HG02885 (cell line): ENCODE results near the gene HHIPL2.
"Not testable (repeated sequence)": the region's sequence is repeated elsewhere in the genome, so short reads cannot be mapped to it uniquely, and the experiment has no call there.

Experiments
- ATAC-seq: cut with Tn5 transposase; IDR thresholded peaks from one replicate; pipeline ENCODE4 v1.9.1; 2021; ENCODE audit warnings: mild to moderate bottlenecking; ENCODE audit not compliant: unreplicated experiment, poor library complexity

The HHIPL2 gene

DNA sequence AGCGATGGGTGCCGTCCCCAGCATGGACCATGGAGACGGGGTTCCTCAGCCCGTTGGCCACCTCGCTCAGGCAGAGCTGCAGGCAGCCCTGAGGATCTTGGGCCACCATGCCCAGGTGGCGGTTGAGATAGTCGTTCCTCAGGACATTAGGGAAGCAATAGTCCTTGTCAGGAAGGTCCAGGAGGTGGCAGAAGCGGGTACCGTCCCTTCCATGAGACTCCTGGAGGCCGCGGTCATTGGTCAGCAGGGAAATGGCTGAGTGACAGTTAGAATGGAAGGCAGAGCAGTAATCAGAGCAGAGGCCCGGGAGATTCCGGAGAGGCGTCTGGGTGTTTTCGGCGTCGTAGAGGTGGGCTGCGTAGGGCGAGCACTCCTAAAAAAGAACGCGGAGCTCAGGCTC is 4.1 kb downstream of the HHIPL2 start:
- no peak for ATAC-seq

DNA sequence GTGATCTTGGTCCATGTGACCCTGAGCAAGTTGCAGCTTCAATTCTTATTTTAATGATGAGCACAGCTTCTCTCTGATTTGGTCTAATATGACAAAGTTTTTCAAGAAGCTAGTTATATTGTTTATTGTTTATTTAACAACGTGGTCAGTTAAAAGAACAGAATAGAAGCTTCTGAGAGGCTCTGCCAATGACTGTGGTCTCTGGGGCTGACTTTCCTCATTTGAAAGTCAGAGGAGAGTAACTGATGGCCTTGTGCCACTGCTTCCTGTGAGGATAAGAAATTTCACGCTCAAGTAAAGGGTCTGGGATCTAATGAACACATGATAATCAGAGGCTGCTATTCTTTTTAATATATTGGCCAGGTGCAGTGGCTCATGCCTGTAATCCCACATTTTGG is 7.3 kb downstream of the HHIPL2 start:
- no peak for ATAC-seq

DNA sequence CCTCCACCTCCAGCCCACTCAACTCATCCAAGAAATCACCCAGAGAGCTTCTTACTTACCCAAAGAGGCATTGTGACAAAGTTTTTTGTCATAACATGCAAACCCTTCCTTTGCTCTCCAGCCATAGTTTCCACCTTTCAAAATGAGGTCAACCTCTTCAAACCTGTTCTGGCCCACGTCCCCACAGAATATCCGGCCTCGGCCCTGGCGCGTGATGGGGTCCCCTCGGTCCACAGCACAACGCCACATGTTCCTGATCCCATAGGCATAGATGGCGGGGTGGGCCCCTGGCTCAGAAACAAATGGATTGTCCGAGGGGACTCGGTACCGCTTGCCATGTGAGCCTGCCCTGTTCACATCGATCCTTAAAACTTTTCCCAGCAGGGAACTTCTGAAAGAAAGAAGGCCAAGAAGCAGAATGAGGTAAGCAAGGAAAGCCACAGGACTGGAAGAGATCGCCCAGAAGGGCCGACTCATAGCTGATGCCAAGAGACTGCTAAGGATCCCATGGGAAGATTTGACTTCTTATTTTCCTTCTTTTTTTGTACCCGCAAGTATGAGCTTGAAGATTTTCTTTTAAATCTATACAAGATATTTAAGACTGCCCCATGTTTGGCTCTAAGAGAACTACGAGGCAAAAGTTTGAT is 7.8 kb downstream of the HHIPL2 start:
- ATAC-seq = no peak

DNA sequence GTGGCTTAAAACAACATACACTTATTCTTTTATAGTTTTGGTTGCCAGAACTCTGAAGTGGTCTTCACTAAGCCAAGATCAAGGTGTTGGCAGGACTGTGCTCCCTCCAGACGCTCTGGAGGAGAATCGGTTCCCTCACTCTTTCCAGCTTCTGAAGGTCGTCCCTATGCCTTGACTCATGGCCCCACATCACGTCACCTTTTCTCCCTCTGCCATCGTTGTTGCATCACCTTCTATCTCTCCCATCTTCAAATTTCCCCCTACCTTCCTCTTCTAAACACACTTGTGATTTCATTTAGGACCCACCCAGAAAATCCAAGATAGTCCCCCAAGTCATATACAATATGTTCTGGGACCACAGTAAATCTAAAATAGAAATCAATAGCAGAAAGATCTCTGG is 12.4 kb downstream of the HHIPL2 start:
- no peak for ATAC-seq

DNA sequence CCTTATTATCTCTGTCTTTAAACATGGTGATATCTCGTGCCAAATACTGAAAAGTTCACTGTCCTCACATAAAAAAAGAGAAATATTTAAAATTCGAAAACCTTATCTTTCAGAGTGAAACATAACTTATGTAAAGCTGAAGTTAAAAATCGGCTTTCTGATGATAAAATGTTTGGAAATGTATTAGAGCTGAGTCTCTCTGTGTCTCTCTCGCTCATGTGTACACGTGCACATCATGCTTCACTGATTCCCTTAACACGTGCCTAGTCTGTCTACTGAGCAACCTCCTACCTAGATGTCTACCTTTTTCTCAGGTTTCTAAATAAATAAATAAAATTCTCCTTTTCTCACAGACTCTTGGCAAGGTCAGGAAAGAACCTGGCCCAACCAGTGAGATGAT is 17.1 kb downstream of the HHIPL2 start:
- no peak for ATAC-seq

DNA sequence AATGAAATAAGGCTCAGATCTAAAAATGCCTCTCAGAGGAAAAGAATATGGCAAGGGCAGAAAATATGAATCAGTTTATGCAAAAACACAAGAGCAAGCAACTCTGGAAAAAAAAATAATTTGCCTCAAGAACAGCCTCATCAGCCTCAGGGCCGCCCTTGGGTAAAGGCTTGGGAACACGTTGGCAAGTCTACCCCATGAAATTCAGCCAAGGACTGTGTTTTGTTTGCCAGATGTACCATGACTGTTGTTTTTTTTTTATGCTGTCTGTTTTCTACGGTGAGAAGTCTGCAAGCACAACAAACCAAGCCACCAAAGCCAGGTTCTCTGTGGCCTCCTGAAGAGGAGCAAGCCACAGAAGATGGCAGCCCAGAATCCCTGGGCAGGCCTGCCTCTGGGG is 18.0 kb downstream of the HHIPL2 start:
- no peak for ATAC-seq

DNA sequence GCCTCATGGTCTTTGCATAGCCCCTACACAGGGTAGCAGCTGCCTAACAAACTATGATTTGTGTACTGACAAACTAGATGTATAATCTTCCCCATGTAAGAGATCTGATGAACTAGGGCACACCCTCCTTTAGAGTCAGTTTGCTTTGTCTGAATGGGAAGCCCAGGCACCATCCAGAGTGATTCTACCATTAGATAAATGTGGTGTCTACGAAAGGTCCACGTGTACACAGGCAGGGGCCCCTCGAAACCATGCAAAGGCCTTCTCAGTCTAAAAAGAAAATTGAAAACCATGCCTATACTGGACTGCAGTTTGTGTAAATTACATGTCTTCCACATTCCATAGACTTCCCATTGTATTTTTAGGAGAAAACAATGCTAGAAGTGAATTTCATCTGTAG is 18.7 kb downstream of the HHIPL2 start:
- ATAC-seq = no peak

DNA sequence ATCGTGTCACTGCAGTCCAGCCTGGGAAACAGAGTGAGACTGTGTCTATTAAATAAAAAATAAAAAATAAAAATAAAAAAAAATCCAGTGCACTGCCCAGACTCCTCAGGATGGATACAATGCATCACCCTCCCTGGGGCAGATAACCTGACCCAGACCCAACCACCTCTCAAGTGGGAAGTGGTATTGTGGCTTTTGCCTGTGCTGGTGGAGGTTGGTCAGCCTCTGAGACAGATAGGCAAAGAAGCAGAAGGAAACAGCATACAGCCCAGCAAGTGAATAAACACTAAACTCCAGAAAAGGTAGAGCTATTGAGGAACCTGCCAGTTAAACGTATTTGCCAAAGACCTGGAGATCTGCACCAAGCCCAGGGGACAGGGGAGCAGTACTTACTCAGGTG is 22.0 kb downstream of the HHIPL2 start:
- ATAC-seq = no peak

DNA sequence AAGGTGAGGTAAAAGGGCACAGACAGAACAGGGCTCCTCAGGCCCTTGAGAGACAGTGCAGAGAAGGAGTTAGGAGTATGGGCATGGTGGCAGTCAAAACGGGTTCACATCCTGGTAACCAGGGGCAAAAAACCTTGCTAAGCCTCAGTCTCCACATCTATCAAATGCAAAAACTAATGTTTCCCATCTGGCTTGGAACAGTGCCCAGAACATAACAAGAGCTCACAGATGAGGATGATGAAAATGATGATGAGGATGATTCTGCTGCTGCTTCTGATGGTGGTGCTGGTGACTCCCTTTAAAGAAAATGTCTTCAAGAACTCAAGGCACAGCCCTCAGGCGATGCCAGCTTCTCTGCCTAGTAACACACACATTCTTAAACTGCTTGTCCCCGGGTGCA is 24.1 kb downstream of the HHIPL2 start:
- no peak for ATAC-seq

DNA sequence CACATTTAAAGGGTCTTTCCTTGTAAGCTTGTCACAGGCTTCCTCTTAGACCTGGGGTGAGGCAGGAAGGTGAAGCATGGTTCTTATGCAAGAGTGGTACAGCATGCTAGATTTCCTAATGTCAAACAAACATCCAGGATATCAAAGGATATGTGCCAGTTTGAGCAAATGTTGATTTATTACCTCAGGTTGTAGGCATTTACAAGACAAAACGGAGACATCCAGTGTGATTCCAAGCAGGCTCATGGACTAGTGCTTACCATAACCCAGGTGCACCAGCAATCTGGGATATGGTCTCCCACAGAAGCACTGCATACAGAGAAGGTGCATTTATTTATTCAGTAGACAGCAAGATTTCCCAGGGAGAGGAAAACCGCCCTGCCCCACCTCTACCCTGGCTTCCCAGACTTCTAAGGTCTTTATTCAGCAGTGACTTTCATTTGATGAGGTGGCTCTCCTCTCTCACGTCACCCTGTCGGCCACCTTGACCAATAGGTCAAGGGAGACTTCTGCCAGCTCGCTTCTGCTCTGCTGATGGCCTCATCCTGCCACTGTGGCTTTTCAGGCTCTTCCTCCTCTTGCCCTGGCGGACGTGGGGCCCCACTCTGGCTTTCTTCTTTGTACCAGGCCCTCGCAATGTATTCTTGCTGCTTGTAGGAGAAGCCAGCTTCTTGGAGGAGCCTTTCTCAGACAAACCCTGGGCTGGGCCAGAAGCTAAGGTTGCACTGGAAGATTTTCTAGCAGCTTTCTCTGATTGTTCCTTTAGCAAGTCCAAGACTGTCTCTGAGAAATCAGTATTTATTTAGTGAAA is 25.6 kb downstream of the HHIPL2 start:
- no peak for ATAC-seq

DNA sequence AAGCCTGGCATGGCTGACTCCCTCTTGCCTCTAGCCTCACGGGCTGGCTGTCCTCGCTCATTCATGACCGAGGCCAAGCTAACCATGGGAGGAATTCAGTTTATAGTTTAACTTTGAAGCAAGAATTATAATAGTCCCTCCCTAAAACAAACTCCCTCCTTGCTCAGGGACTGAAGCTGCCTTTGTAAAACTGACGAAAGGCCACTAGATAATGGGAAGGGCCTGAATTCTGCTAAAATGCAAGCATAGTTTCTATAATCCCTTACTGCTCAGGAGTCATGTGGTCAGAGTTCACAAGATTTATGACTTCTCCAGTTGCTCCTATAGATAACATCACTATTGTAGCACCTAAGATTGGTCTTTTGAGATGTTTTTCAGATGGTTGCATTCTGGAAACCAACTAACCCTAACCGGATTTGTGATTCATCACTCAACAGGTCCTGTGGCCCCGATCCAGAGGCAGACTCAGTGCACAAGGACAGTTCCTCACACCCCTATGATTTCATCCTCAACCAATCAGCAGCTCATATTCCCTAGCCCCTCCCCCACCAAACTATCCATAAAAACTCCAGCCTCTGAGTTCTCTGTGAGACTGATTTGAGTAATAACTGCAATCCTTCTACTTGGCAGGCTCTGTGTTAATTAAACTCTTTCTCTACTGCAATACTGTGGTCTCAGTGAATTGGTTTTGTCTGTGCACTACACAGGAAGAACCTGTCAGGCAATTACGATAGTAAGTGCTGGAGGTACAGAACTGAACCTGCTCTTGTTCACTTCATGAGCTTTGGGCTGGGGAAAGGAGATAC is 26.4 kb downstream of the HHIPL2 start:
- ATAC-seq = no peak

DNA sequence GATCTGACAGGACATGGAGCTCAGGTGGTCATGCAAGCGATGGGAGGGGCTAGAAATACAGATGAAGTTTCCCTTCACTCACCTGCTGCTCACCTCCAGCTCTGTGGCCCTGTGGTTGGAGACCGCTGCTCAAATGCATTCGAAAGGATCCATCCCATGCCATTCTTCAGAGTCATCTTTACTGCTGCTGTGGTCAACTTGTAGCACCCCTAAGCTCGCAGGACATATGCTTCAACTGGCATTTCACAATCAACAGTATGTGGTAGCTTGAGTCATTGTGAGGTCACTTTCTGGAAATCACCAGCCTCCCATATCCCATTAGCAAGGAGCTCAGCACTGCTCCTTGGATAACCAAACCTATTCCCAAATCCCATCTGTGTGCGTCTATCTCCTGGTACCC is 58.4 kb downstream of the HHIPL2 start:
- ATAC-seq = not testable (repeated sequence)

DNA sequence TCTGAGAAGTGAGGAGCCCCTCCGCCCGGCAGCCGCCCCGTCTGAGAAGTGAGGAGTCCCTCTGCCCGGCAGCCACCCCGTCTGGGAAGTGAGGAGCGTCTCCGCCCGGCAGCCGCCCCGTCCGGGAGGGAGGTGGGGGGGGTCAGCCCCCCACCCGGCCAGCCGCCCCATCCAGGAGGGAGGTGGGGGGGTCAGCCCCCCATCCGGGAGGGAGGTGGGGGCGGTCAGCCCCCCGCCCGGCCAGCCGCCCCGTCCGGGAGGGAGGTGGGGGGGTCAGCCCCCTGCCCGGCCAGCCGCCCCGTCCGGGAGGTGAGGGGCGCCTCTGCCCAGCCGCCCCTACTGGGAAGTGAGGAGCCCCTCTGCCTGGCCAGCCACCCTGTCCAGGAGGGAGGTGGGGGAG is 60.1 kb downstream of the HHIPL2 start:
- ATAC-seq = not testable (repeated sequence)

DNA sequence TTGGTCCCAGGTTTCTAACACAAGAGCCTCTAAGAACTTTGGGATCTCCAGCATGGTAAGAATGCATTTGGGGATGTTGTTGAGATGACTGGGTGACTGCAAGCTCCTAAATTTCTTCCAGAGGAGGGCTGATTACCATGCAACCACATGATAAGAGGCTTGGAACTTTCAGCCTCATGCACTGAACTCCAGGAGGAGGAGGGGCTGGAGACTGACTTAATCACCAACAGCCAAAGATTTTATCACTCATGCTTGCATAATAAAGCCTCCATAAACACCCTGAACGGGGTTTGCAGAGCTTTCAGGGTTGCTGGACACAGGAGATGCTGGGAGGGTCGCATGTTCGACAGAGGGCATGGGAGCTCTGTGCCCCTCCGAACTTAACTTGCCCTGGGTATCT is 63.9 kb downstream of the HHIPL2 start:
- ATAC-seq = not testable (repeated sequence)

DNA sequence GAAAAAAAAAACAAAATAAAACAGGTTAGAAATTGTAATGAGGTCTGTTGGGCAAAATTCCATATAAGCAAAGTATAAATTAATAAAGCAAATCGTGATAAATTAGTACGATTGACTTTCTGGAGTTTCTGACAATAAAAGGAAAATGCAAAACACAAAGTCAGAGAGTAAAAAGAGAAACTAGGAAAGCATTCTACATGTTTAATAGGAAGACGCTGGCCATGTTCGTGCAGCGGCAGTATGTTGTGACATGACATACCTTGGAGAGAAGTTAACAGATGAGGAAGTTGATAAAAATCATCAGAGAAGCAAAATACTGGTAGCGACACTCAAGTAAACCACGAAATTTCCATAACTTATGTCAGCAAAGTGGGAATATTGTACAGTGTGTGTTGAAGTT is 68.3 kb downstream of the HHIPL2 start:
- ATAC-seq = not testable (repeated sequence)

DNA sequence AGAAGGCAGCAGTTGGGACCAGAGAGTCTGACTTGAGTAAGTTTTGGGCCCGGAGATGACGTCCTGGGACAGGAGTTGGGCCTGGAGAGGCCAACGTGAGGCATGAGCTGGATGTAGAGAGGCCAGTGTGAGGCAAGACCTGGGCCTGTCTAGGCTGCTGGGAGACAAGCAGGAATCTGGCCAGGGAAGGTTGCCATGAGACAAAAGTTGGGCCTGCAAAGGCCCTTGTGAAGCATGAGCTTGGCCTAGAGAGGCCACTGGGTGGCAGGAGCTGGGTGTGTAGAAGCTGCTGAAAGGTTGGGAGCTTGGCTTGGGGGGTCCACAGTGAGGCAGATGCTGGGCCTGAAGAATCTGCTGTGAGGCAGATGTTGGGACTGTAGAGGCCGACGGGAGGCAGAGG is 71.5 kb downstream of the HHIPL2 start:
- not testable (repeated sequence) for ATAC-seq

DNA sequence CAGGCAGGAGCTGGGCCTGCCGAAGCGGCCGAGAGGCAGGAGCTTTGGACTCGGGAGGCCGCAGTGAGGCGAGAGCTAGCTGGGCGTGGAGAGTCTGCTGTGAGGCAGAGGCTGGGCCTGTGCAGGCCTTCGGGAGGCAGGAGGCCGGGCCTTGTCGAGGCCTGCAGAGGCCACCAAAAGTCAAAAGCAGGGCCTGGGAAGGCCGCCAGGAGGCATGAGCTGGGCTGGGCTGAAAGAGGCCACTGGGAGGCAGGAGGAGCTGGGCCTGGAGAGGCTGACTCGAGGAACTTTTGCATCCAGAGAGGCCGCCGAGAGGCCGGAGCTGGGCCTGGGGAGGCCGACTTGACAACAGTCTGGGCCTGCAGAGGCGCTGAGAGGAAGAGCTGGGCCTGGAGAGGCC is 74.2 kb downstream of the HHIPL2 start:
- not testable (repeated sequence) for ATAC-seq

DNA sequence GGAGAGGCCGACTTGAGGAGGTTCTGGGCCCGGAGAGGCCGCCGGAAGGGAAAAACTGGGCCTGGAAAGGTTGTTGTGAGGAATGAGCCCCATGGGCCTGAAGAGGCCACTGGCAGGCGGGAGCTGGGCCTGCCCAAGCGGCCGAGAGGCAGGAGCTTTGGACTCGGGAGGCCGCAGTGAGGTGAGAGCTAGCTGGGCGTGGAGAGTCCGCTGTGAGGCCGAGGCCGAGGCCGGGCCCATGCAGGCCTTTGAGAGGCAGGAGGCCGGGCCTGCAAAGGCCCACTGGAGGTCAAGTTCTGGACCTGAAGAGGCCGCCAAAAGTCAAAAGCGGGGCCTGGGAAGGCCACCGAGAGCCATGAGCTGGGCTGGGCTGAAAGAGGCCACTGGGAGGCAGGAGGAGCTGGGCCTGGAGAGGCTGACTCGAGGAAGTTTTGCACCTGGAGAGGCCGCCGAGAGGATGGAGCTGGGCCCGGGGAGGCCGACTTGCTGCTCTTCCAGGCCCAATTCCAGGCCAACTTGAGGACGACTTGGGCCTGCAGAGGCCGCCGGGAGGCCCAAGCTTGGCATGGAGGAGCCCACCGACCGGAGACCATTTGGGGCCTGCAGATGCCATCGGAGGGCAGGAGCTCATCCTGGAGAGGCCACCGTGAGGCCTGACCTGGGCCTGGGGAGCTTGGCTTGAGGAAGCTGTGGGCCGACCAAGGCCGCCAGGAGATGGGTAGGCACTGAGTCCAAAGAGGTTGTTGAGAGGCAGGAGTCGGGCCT is 74.9 kb downstream of the HHIPL2 start:
- ATAC-seq = not testable (repeated sequence)
